ENCODE results near the gene ZNF232.
"Not testable (repeated sequence)": the region's sequence is repeated elsewhere in the genome, so short reads cannot be mapped to it uniquely, and the experiment has no call there.

GRCh38 chr17:5134571-5134970 is 22.9 kb upstream of the ZNF232 start:
- TF ChIP-seq CTCF, POLR2A (IDR thresholded peaks at IDR 0.05): not testable (repeated sequence)
